ENCODE measurements around the gene DDIT4. TPM values are rescaled to one million over a fixed set of nuclear protein-coding genes. Genes with fewer than 3 reads are reported as not detected.

Gene DDIT4
- total RNA-seq, 1 experiment from 2014 or later, result 20.7 TPM

GRCh38 chr10:72241691-72242252 lies 32.0 kb upstream of the DDIT4 start:
- intact Hi-C loops (cut with micrococcal nuclease; ENCODE audit: unreplicated experiment), result no loop called here
- no peaks in the 10 kb centered on the region for H3K36me3 ChIP-seq (ENCODE audit: insufficient read depth, low read length, poor library complexity, severe bottlenecking)
- H3K4me1 ChIP-seq (ENCODE audit: insufficient read depth, low read length, poor library complexity, severe bottlenecking), result peaks cover 14% of the 10 kb centered on the region
- ChIA-PET POLR2A (ENCODE audit: low non-redundant PET) (no interaction called here), CTCF (no interaction called here)
- no TSS peak for BruUV-seq (replicated peaks)
- no peak overlapping the region for H3K4me3 ChIP-seq (ENCODE audit: low read depth, low read length, poor library complexity, severe bottlenecking)
- no peak for TF ChIP-seq CTCF (conservative IDR thresholded peaks at IDR 0.05; ENCODE audit: low read depth, low read length)
- H3K9me3 ChIP-seq (ENCODE audit: low read depth, low read length, poor library complexity, severe bottlenecking), result no peaks in the 10 kb centered on the region
- no peaks in the 10 kb centered on the region for H3K27me3 ChIP-seq (replicated peaks; ENCODE audit: insufficient read depth, low read depth, low read length, poor library complexity)
- no peak for DNase-seq (ENCODE audit: low spot score)
- H3K27ac ChIP-seq (ENCODE audit: low read depth, low read length, poor library complexity, severe bottlenecking), result no peak overlapping the region

- Histone ChIP-seq H3K36me3 (ENCODE audit: insufficient read depth, low read length, poor library complexity, severe bottlenecking) (no peaks in the 10 kb centered on the region), H3K27ac (ENCODE audit: low read depth, low read length, poor library complexity, severe bottlenecking) (no peak overlapping the region), H3K4me1 (ENCODE audit: insufficient read depth, low read length, poor library complexity, severe bottlenecking) (peaks cover 14% of the 10 kb centered on the region), H3K9me3 (ENCODE audit: low read depth, low read length, poor library complexity, severe bottlenecking) (no peaks in the 10 kb centered on the region), H3K4me3 (ENCODE audit: low read depth, low read length, poor library complexity, severe bottlenecking) (no peak overlapping the region), H3K27me3 (replicated peaks; ENCODE audit: insufficient read depth, low read depth, low read length, poor library complexity) (no peaks in the 10 kb centered on the region)
- BruUV-seq (replicated peaks), result no TSS peak
- TF ChIP-seq CTCF (conservative IDR thresholded peaks at IDR 0.05; ENCODE audit: low read depth, low read length) (no peak), EZH2 (IDR thresholded peaks at IDR 0.05; ENCODE audit: borderline replicate concordance, low read depth, low read length, poor library complexity, severe bottlenecking) (no peak)
- intact Hi-C loops (cut with micrococcal nuclease; ENCODE audit: unreplicated experiment), result no loop called here
- no peak for DNase-seq (ENCODE audit: low spot score)
- CTCF ChIA-PET, result no interaction called here
- POLR2A ChIA-PET (ENCODE audit: low non-redundant PET), result interaction anchor here (1.1 kb wide), 1 partner anchor 18 kb away, joined by 3 read pairs; no protein-coding TSS in a partner anchor
These were observed 31.0 kb upstream of the DDIT4 start for GRCh38 chr10:72242675-72243074.

GRCh38 chr10:72243822-72244437 lies 29.8 kb upstream of the DDIT4 start:
- H3K27me3 ChIP-seq (replicated peaks; ENCODE audit: insufficient read depth, low read depth, low read length, poor library complexity), result no peaks in the 10 kb centered on the region
- DNase-seq (ENCODE audit: low spot score), result peak; percentile 43
- BruUV-seq (replicated peaks), result no TSS peak
- CTCF ChIA-PET, result no interaction called here
- POLR2A ChIA-PET (ENCODE audit: low non-redundant PET), result no interaction called here
- intact Hi-C loops (cut with micrococcal nuclease; ENCODE audit: unreplicated experiment), result no loop called here
- H3K4me3 ChIP-seq (ENCODE audit: low read depth, low read length, poor library complexity, severe bottlenecking), result no peak overlapping the region
- peaks cover 21% of the 10 kb centered on the region for H3K4me1 ChIP-seq (ENCODE audit: insufficient read depth, low read length, poor library complexity, severe bottlenecking)
- no peaks in the 10 kb centered on the region for H3K9me3 ChIP-seq (ENCODE audit: low read depth, low read length, poor library complexity, severe bottlenecking)
- peak overlapping the region; percentile 44 for H3K27ac ChIP-seq (ENCODE audit: low read depth, low read length, poor library complexity, severe bottlenecking)
- TF ChIP-seq EZH2 (IDR thresholded peaks at IDR 0.05; ENCODE audit: borderline replicate concordance, low read depth, low read length, poor library complexity, severe bottlenecking) (no peak), CTCF (conservative IDR thresholded peaks at IDR 0.05; ENCODE audit: low read depth, low read length) (peak; percentile 45)
- H3K36me3 ChIP-seq (ENCODE audit: insufficient read depth, low read length, poor library complexity, severe bottlenecking), result no peaks in the 10 kb centered on the region

Measured in A673 (cell line).